ENCODE results near the gene C9orf78.

C9orf78 gene

GRCh38 chr9:129860653-129861446, 25.8 kb upstream of the C9orf78 start:
- no peak for DNase-seq (ENCODE audit: low read depth)
- no peak overlapping the region for H3K4me3 ChIP-seq (ENCODE audit: low read depth, low read length)
- no peak for TF ChIP-seq CTCF (IDR thresholded peaks at IDR 0.05; ENCODE audit: control insufficient read depth, extremely low read depth, insufficient read depth)

GRCh38 chr9:129858167-129858962, 23.3 kb upstream of the C9orf78 start:
- no peak for DNase-seq (ENCODE audit: low read depth)
- no peak for TF ChIP-seq CTCF (IDR thresholded peaks at IDR 0.05; ENCODE audit: control insufficient read depth, extremely low read depth, insufficient read depth)
- H3K4me3 ChIP-seq (ENCODE audit: low read depth, low read length), result no peak overlapping the region

GRCh38 chr9:129857207-129857606, 22.1 kb upstream of the C9orf78 start:
- no peak overlapping the region for H3K4me3 ChIP-seq (ENCODE audit: low read depth, low read length)
- no peak for TF ChIP-seq CTCF (IDR thresholded peaks at IDR 0.05; ENCODE audit: control insufficient read depth, extremely low read depth, insufficient read depth)

GRCh38 chr9:129854588-129855110, 19.6 kb upstream of the C9orf78 start:
- no peak for TF ChIP-seq CTCF (IDR thresholded peaks at IDR 0.05; ENCODE audit: control insufficient read depth, extremely low read depth, insufficient read depth)
- no peak for DNase-seq (ENCODE audit: low read depth)
- no peak overlapping the region for H3K4me3 ChIP-seq (ENCODE audit: low read depth, low read length)

More at GRCh38 chr9:129857207-129857606, 22.1 kb upstream of the C9orf78 start:
- no peak for DNase-seq (ENCODE audit: low read depth)

- no peak for DNase-seq (ENCODE audit: low read depth)
- H3K4me3 ChIP-seq (ENCODE audit: low read depth, low read length), result no peak overlapping the region
- TF ChIP-seq CTCF (IDR thresholded peaks at IDR 0.05; ENCODE audit: control insufficient read depth, extremely low read depth, insufficient read depth), result no peak
Observed at GRCh38 chr9:129853614-129854013, 18.5 kb upstream of the C9orf78 start.

GRCh38 chr9:129852579-129852978, 17.5 kb upstream of the C9orf78 start:
- no peak for DNase-seq (ENCODE audit: low read depth)
- no peak for TF ChIP-seq CTCF (IDR thresholded peaks at IDR 0.05; ENCODE audit: control insufficient read depth, extremely low read depth, insufficient read depth)

More at GRCh38 chr9:129852579-129852978, 17.5 kb upstream of the C9orf78 start:
- no peak overlapping the region for H3K4me3 ChIP-seq (ENCODE audit: low read depth, low read length)
